Activated CD4-positive, alpha-beta memory T cell treated with anti-CD3 and anti-CD28 coated beads, Interleukin-2, amount 10 ng/mL, durations not matched to agents 7 days and 5 days (primary cell): Measurements from ENCODE around the gene NIT1. TPM values are rescaled to one million over a fixed set of nuclear protein-coding genes. Genes with fewer than 3 reads are reported as not detected.
A peak's percentile ranks its signal among the peaks of the same experiment; 100 is the strongest.

Experiments
- CTCF ChIA-PET: fragments of 350-600 bp; sonication (Branson Sonifier 250); formaldehyde crosslinking; loops from one replicate; lab custom pipeline; 2021; ENCODE audit warnings: antibody characterized with exemption, inconsistent platforms; lab: Charles Lee
- POLR2A ChIA-PET: fragments of 350-600 bp; sonication (Branson Sonifier 250); formaldehyde crosslinking; loops from one replicate; lab custom pipeline; 2021; ENCODE audit warnings: antibody characterized with exemption; lab: Charles Lee
- DNase-seq: peaks from one replicate; pipeline ENCODE4 v3.0.0-alpha.2; 2020
- H3K27ac Mint-ChIP-seq: one replicate; pipeline ENCODE4 v1.8.0; 2021; ENCODE audit warnings: mild to moderate bottlenecking, mixed read lengths
- H3K27me3 Mint-ChIP-seq: one replicate; pipeline ENCODE4 v1.8.0; 2021; ENCODE audit warnings: mixed read lengths
- H3K36me3 Mint-ChIP-seq: one replicate; pipeline ENCODE4 v1.8.0; 2021; ENCODE audit warnings: low read depth, mixed read lengths
- H3K4me1 Mint-ChIP-seq: one replicate; pipeline ENCODE4 v1.8.0; 2021; ENCODE audit warnings: mixed read lengths
- H3K4me3 Mint-ChIP-seq: one replicate; pipeline ENCODE4 v1.8.0; 2021; ENCODE audit warnings: mild to moderate bottlenecking, mixed read lengths
- H3K9me3 Mint-ChIP-seq: one replicate; pipeline ENCODE4 v1.8.0; 2021; ENCODE audit warnings: mixed read lengths
- total RNA-seq, 2 experiments: library from RNA; stranded (reverse); gene quantifications; one replicate each; pipeline ENCODE4 v1.2.3, GENCODE V29; 2021

Gene NIT1
- total RNA-seq, 2 experiments from 2014 or later = 50.8 to 51.5 TPM

DNA sequence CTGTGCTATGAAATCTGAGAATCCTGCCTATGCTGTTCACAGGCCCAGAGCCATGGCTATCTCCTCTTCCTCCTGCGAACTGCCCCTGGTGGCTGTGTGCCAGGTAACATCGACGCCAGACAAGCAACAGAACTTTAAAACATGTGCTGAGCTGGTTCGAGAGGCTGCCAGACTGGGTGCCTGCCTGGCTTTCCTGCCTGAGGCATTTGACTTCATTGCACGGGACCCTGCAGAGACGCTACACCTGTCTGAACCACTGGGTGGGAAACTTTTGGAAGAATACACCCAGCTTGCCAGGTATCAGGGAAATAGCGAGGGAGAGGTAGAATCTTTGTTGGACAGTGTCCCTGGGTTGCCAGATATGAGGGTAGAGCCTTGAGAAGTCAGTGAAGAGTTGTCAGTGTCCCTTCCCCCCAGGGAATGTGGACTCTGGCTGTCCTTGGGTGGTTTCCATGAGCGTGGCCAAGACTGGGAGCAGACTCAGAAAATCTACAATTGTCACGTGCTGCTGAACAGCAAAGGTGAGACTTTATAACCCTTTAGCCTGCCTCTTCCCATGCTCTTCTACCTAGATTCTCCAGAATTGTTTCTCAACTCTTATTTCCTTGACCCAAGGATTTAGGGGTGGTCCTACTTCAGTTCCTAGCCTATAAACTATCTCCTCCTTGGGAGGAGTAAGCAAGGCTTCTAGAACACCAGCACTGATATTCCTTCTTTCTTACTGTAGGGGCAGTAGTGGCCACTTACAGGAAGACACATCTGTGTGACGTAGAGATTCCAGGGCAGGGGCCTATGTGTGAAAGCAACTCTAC is 1.4 kb downstream of the NIT1 start:
- ChIA-PET POLR2A (interaction anchor here (1.3 to 3.5 kb wide), 5 partner anchors 8 to 82 kb away, joined by 5 to 21 read pairs (median 12); partner anchors contain the start of genes NDUFS2, PPOX, UFC1 and USF1), CTCF (interaction anchor here (0.9 to 3.4 kb wide), 4 partner anchors 15 to 78 kb away, joined by 3 to 21 read pairs (median 6); partner anchors contain the start of genes ARHGAP30 and DEDD)
- Mint-ChIP-seq H3K4me1 (peaks cover 53% of the 10 kb centered on the region), H3K9me3 (no peaks in the 10 kb centered on the region), H3K27ac (peak overlapping the region; percentile 95), H3K27me3 (no peaks in the 10 kb centered on the region), H3K4me3 (peak overlapping the region; percentile 93), H3K36me3 (peaks cover 63% of the 10 kb centered on the region)
- DNase-seq = peak; percentile 66

DNA sequence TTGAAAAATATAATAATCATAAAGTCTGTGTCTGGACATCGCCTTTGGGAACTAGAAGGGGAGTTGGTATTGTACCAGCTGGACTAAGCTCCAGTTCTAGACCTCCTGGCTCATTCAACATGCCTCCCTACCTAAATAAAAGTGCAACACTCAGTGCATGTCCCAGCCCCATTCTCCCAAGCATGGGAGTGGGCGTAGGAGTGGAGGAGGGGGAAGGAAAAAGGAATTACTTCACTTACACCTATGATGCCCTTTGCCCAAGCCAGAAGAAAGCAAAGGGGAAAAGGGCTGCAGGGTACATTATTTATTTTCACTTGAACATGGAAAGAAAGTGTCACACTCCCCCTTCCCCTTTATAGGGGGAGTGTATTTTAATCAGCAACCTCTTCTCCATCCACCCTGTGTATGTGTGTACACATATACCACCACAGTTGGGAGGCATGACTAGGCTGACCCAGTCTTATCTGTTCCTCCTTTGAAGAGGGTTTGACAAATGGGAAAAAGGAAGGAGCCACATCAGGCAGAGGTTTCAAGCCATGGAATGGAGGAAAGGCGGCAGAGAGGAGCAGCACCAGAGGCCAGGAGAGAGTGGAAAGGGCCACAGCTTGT is 3.2 kb downstream of the NIT1 start:
- CTCF ChIA-PET = interaction anchor here (0.8 kb wide), 1 partner anchor 105 kb away, joined by 3 read pairs; the partner anchor contains the start of gene TOMM40L
- POLR2A ChIA-PET = interaction anchor here (1.5 kb wide), 1 partner anchor 33 kb away, joined by 5 read pairs; the partner anchor contains the start of gene UFC1
- Mint-ChIP-seq H3K4me1 (peaks cover 40% of the 10 kb centered on the region), H3K36me3 (peaks cover 71% of the 10 kb centered on the region), H3K4me3 (no peak overlapping the region), H3K27ac (no peak overlapping the region), H3K27me3 (no peaks in the 10 kb centered on the region), H3K9me3 (no peaks in the 10 kb centered on the region)
- no peak for DNase-seq

DNA sequence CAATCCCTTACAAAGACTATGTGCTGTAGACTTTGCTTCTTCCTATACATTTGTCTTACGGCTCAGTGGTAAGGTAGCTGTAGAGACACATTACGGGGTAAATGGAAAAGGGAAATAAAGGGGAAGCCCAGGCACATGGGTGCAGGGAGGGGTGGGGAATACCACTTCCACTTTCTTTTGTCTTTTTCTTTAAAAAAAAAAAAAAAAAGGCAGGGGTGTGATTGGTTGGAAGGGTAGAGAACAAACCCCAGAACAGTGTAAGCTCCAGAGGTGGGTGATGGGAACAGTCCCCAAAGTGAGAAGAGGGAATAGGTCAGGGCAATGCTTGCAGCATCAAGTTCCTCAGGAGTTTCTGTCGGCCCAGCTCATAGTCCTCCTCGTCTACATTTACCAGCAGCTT is 3.9 kb downstream of the NIT1 start:
- Mint-ChIP-seq H3K36me3 (peaks cover 76% of the 10 kb centered on the region), H3K27ac (no peak overlapping the region), H3K27me3 (no peaks in the 10 kb centered on the region), H3K9me3 (no peaks in the 10 kb centered on the region), H3K4me1 (peaks cover 37% of the 10 kb centered on the region), H3K4me3 (no peak overlapping the region)
- DNase-seq = no peak
- ChIA-PET POLR2A (interaction anchor here (1.4 to 1.5 kb wide), 2 partner anchors 32 to 76 kb away, joined by 3 to 5 read pairs; partner anchors contain the start of genes UFC1 and USF1), CTCF (no interaction called here)

DNA sequence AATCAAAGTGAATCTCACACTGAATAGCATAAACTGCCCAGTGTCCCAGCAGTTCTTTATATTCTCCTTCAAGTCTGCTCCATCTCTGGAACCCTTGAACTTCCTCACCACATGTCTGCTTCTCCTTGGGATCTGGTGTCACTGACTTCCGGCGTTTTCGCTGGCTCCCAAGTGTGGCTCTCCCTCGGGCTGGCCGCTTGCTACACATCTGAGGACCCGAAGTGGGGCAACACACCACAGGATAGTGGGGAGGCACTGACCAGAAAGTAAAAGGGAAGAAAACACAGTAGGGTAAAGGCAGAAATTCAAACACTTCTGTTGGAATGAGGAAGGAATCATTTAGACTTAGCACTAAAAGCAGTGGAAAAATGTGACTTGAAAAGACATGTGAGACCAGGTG is 5.1 kb downstream of the NIT1 start:
- Mint-ChIP-seq H3K27ac (no peak overlapping the region), H3K9me3 (no peaks in the 10 kb centered on the region), H3K4me1 (peaks cover 45% of the 10 kb centered on the region), H3K36me3 (peaks cover 80% of the 10 kb centered on the region), H3K27me3 (no peaks in the 10 kb centered on the region), H3K4me3 (no peak overlapping the region)
- ChIA-PET POLR2A (interaction anchor here (1.4 kb wide), 1 partner anchor 77 kb away, joined by 3 read pairs; the partner anchor contains the start of gene USF1), CTCF (interaction anchor here (0.7 kb wide), 1 partner anchor 58 kb away, joined by 3 read pairs; no protein-coding TSS in a partner anchor)
- no peak for DNase-seq

DNA sequence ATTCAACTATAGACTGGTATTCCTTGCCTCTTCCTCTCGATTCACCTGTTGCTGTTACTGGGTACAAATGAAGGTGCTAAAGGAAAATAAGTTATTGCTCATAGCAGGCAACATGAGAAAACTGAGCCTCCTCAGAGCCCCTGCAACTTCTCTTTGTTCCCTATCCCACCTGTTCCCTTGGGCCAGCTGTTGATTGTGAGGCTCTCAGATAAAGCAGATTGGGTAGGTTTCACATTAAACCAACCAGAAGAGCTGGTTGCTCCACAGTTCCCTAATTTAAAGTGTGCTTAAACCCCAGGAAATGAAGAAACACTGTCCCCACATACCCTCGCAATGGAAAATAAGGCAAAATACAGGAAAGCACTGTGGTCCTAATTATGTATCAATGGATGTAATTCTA is 9.7 kb downstream of the NIT1 start:
- no peak overlapping the region for H3K27ac Mint-ChIP-seq
- CTCF ChIA-PET = interaction anchor here (1.1 to 1.7 kb wide), 2 partner anchors 10 to 292 kb away, joined by 3 to 7 read pairs; partner anchors contain the start of genes NIT1 and PFDN2
- H3K9me3 Mint-ChIP-seq = no peaks in the 10 kb centered on the region
- peaks cover 75% of the 10 kb centered on the region for H3K36me3 Mint-ChIP-seq
- POLR2A ChIA-PET = interaction anchor here (1.0 to 1.7 kb wide), 3 partner anchors 9 to 82 kb away, joined by 3 to 12 read pairs (median 3); partner anchors contain the start of genes NIT1, PFDN2, PPOX and USF1
- H3K4me1 Mint-ChIP-seq = peaks cover 53% of the 10 kb centered on the region
- H3K4me3 Mint-ChIP-seq = no peak overlapping the region
- H3K27me3 Mint-ChIP-seq = no peaks in the 10 kb centered on the region
- no peak for DNase-seq

DNA sequence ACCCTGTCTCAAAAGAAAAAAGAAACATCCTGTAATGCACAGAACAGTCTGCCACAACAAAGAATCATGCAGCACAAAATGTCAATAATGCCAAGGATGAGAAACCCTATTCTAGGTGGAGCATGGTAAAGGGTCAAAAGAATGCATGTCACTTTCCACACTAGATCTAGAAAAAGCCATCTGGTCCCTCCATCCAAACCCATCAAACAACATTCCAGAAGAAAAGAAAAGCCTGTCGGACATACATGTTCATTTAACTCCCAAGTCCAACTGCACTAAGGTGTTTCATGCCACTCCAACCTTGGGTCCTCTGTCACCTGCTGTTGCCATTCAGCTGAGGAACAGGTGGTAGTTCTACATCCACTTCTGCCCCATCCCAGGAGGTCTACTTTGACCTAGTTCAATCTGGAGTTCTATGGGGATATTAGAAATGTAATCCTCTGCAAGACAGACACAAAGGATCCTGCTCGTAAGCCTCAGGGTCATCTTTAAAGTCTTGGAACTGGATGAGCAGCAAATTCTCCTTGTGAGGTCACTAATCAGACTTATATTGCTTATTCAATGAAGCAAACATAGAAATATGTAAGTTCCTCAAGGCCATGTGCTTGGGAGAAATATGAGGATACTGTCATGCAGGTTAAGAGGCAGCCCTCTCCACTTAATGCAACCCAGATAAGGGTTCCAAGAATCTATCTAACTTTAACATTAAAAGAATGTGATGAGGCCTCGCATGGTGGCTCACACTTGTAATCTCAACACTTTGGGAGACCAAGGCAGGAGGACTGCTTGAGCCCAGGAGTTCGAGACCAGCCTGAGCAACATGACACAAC is 10.9 kb downstream of the NIT1 start:
- Mint-ChIP-seq H3K27ac (peak overlapping the region; percentile 3), H3K4me1 (peaks cover 53% of the 10 kb centered on the region), H3K9me3 (no peaks in the 10 kb centered on the region), H3K27me3 (no peaks in the 10 kb centered on the region), H3K36me3 (peaks cover 64% of the 10 kb centered on the region), H3K4me3 (no peak overlapping the region)
- no peak for DNase-seq
- CTCF ChIA-PET = interaction anchor here (0.7 to 1.7 kb wide), 4 partner anchors 11 to 456 kb away, joined by 3 to 7 read pairs (median 4); partner anchors contain the start of genes KLHDC9, NIT1 and PFDN2
- POLR2A ChIA-PET = interaction anchor here (1.2 to 1.7 kb wide), 2 partner anchors 11 to 83 kb away, joined by 3 to 12 read pairs; partner anchors contain the start of genes NIT1, PFDN2 and USF1

DNA sequence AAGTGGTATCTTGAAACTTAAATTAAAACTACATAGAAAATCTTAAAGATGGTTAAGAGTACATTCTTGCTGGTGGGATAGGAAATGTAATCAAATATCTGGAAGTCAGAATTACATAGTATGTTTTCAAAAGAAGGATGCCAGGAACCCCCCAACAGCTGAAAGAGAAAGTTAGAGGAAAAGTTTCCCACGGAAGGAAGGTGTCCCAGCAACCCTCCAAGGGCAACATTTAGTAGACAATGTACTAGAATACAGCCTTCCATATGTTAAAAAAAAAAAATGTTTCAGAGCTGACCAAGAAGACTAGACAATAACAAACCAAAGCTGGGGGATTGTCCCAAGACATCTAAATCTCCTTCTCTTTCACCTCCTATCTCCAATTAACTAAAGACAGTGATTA is 12.4 kb downstream of the NIT1 start:
- Mint-ChIP-seq H3K27ac (peak overlapping the region; percentile 11), H3K27me3 (no peaks in the 10 kb centered on the region), H3K36me3 (peaks cover 55% of the 10 kb centered on the region), H3K4me1 (peaks cover 56% of the 10 kb centered on the region), H3K4me3 (no peak overlapping the region), H3K9me3 (no peaks in the 10 kb centered on the region)
- CTCF ChIA-PET = interaction anchor here (1.3 to 1.4 kb wide), 2 partner anchors 11 to 36 kb away, joined by 3 read pairs; partner anchors contain the start of gene PPOX
- POLR2A ChIA-PET = interaction anchor here (0.6 kb wide), 1 partner anchor 33 kb away, joined by 3 read pairs; no protein-coding TSS in a partner anchor
- no peak for DNase-seq

DNA sequence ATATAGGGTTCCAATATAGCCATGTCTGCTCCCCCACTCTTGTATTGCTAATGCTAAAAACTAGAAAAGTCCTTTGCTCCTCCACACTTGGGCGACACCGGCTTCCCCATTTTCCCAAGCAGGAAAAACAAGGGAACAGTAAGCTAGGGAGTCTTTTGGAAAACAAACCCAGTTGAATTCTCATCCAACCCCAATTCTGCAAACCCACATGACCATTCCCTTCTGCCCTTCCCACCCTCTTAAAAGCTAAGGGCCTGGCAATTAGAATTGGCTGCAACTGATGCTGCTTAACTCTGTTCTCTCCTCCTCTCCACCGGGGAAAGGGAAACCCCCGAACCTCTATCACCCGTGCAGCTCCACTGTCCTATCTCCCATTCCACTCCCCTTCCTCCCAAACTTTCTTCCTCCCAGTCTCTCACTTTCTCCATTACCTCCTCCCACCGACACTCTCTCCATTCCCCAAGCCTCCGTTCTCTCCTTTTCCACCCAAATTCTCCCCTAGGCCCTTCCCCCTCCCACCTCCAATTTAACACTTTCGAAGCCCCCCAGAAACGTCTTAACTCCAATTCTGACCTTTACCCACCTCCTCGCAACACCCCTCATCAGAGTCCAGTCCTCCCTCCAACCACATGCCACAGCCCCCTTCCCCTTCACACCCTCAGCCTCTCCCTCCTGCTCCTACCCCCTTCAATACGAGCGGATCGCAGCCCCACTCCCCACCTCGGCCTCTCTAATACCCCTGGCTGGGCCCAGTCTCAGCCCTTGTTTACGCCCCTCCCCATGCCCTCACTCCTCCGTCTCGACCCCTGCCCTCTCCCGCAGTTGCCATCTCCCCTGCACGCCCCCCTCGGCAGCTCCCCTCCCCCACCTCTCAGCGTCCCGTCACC is 13.9 kb downstream of the NIT1 start:
- Mint-ChIP-seq H3K27me3 (no peaks in the 10 kb centered on the region), H3K27ac (no peak overlapping the region)

DNA sequence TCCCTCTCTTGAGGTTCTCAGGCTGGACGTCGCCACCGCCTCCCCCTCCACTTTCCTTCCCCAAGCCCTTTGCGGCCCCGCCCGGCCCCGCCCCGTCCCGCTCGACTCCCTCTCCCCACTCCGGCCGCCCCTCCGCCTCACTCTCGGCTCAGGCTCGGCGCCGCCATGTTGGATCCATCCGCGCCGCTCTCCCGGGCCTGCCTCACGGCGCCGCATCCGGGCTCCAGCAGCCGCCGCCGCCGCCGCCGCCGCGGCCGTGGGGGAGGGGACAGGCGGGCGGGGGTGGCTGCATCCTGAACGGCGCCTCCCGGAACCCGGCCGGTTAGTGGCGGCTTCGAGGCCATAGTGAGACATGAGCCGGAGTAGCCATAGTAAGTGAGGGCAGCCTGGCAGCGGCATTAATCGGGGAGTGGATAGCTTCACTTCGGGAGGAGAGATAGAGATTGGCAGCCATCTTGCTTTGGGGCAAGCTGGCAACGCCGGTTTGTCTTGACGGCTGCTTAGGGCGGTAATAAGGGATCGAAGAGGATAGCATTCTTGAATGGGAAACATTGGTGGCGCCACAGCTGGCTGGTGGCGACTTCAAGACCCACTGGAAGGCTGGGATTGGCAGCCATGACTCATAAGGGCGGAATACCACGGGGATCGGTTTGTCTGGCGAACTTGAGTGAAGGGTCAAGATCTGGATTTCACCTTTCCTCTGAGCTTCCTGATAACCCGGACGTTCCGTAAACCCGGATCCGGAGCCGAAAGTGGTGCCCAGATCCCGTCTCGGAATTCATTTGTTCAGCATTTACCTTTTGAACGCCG is 14.7 kb downstream of the NIT1 start, which contains the start of gene DEDD:
TSS of gene DEDD (minus strand) at position 258 of the 810 bp plus-strand sequence. CDS start 8,205 bp downstream, outside the sequence.
- ChIA-PET POLR2A (interaction anchor here (0.6 to 4.8 kb wide), 23 partner anchors 10 to 451 kb away, joined by 3 to 45 read pairs (median 4); partner anchors contain the start of genes ARHGAP30, KLHDC9, LY9 and NDUFS2), CTCF (interaction anchor here (1.0 to 3.5 kb wide), 15 partner anchors 7 to 405 kb away, joined by 3 to 21 read pairs (median 4); partner anchors contain the start of genes ARHGAP30, KLHDC9, NIT1 and PFDN2)
- H3K4me1 Mint-ChIP-seq = peaks cover 43% of the 10 kb centered on the region
- H3K27me3 Mint-ChIP-seq = no peaks in the 10 kb centered on the region
- peak; percentile 94 for DNase-seq
- no peak within 1 kb of the TSS for H3K4me3 Mint-ChIP-seq
- H3K9me3 Mint-ChIP-seq = no peaks in the 10 kb centered on the region
- no peak within 1 kb of the TSS for H3K27ac Mint-ChIP-seq
- peaks cover 38% of the 10 kb centered on the region for H3K36me3 Mint-ChIP-seq

More for the DNA sequence above, 13.9 kb downstream of the NIT1 start:
- Mint-ChIP-seq H3K9me3 (no peaks in the 10 kb centered on the region), H3K36me3 (peaks cover 47% of the 10 kb centered on the region), H3K4me3 (no peak overlapping the region), H3K4me1 (peaks cover 52% of the 10 kb centered on the region)
- CTCF ChIA-PET = interaction anchor here (0.8 to 3.5 kb wide), 15 partner anchors 8 to 250 kb away, joined by 3 to 21 read pairs (median 5); partner anchors contain the start of genes ARHGAP30, KLHDC9, NIT1 and PFDN2
- no peak for DNase-seq
- POLR2A ChIA-PET = interaction anchor here (0.9 to 4.8 kb wide), 14 partner anchors 11 to 450 kb away, joined by 3 to 45 read pairs (median 4); partner anchors contain the start of genes ARHGAP30, TOMM40L, TSTD1 and UFC1

DNA sequence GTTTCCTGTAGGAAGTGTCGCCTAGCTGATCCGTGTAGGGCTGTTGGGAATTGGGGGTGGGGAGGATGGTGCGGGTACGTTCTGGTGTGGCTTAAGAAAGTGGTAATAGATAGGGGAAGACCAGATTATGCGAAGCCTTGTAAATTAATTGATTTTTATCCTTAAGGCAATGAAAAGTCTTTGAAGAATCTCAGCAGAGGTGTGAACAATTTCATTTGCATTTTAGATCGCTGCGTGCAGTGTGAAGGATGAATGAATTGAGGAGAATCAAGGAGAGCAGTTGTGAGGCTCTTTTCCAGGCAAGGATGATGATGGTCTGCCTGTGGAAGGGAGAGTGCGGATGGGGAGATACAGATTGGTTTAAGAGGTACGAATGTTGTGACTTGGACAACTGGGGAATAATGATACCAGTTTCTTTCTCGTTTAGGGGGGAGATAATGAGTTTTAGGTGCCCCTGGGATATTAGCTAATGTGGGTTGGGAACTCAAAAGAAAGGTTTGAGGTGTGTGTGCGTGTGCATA is 15.4 kb downstream of the NIT1 start:
- Mint-ChIP-seq H3K27ac (no peak overlapping the region), H3K4me3 (no peak overlapping the region), H3K4me1 (peaks cover 39% of the 10 kb centered on the region), H3K27me3 (no peaks in the 10 kb centered on the region), H3K9me3 (no peaks in the 10 kb centered on the region), H3K36me3 (peaks cover 32% of the 10 kb centered on the region)
- DNase-seq = no peak
- ChIA-PET CTCF (interaction anchor here (1.0 to 3.5 kb wide), 12 partner anchors 15 to 406 kb away, joined by 3 to 21 read pairs (median 4); partner anchors contain the start of genes ARHGAP30, KLHDC9, NIT1 and PFDN2), POLR2A (interaction anchor here (0.6 to 4.8 kb wide), 23 partner anchors 9 to 451 kb away, joined by 3 to 45 read pairs (median 4); partner anchors contain the start of genes ARHGAP30, KLHDC9, LY9 and NDUFS2)
